ENCODE results near the gene EAF2. TPM values are rescaled to one million over a fixed set of nuclear protein-coding genes. Genes with fewer than 3 reads are reported as not detected.

Gene EAF2
- total RNA-seq, 1 experiment from 2014 or later, result 2.7 TPM

DNA sequence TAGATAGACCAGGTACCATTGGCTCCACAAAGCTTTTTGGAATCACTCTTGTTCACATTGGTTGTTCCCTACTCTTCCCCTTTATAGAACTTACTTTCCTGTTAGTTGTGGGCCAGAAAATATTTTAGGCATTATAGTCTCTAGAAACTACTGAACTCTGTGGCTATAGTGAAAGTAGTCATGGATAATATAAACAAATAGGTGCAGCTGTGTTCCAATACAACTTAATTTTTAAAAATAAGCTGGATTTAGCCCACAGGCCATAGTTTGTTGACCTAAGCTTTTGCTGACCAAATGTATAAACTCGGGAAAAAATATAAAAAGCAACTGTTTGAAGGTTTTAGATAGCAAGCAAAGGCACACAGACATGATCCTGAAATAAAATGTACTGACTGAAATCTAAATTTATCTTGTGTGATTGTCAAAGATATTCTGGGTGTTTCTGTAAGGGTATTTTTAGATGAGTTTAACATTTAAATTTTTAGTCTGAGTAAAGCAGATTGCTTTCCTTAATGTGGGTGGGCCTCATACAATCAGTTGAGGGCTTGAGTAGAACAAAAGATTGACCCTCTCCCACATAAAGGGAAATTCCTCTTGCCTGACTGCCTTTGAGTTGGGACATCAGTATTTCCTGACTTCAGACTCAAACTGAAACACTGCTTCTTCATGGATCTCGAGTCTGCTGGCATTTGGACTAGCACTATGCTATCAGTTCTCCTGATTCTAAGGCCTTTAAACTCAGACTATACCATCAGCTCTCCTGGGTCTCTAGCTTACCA is 13.4 kb upstream of the EAF2 start:
- Mint-ChIP-seq H3K9me3 (ENCODE audit: unreplicated experiment) (peaks cover 7% of the 10 kb centered on the region), H3K36me3 (ENCODE audit: insufficient read depth, unreplicated experiment) (peaks cover 79% of the 10 kb centered on the region), H3K27ac (ENCODE audit: low read depth, unreplicated experiment) (no peak overlapping the region), H3K27me3 (ENCODE audit: insufficient read depth, unreplicated experiment) (no peaks in the 10 kb centered on the region), H3K4me1 (ENCODE audit: insufficient read depth, unreplicated experiment) (peaks cover 6% of the 10 kb centered on the region), H3K4me3 (ENCODE audit: unreplicated experiment) (no peak overlapping the region)
- TF ChIP-seq, protein P1, sequence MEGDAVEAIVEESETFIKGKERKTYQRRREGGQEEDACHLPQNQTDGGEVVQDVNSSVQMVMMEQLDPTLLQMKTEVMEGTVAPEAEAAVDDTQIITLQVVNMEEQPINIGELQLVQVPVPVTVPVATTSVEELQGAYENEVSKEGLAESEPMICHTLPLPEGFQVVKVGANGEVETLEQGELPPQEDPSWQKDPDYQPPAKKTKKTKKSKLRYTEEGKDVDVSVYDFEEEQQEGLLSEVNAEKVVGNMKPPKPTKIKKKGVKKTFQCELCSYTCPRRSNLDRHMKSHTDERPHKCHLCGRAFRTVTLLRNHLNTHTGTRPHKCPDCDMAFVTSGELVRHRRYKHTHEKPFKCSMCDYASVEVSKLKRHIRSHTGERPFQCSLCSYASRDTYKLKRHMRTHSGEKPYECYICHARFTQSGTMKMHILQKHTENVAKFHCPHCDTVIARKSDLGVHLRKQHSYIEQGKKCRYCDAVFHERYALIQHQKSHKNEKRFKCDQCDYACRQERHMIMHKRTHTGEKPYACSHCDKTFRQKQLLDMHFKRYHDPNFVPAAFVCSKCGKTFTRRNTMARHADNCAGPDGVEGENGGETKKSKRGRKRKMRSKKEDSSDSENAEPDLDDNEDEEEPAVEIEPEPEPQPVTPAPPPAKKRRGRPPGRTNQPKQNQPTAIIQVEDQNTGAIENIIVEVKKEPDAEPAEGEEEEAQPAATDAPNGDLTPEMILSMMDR (IDR thresholded peaks at IDR 0.05; ENCODE audit: unreplicated experiment), result no peak
- POLR2A ChIA-PET, result interaction anchor here (0.5 to 1.4 kb wide), 3 partner anchors 13 to 1175 kb away, joined by 3 to 5 read pairs (median 3); partner anchors contain the start of genes EAF2 and IQCB1
- DNase-seq (ENCODE audit: unreplicated experiment), result no peak
- CTCF ChIA-PET, result interaction anchor here (0.6 to 0.9 kb wide), 4 partner anchors 12 to 549 kb away, joined by 3 read pairs; no protein-coding TSS in a partner anchor
- no TSS peak for BruUV-seq (replicated peaks)
- intact Hi-C loops (cut with micrococcal nuclease), result no loop called here

DNA sequence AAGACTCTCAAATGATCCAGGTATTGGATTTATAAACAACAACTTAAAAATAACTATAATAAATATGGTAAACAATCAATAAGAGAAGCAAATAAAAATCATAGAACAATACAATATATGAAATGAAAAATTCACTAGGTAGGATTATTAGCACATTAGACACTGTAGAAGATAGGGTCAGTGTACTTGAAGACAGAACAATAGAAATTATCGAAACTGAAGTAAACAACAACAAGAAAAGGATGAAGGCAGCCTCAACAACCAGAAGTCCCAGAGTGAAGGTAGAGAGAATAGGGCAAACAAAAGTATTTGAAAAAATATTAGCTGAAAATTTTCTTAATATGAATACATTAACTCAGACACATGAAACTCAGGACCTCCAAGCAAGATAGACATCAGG is 12.0 kb upstream of the EAF2 start:
- Mint-ChIP-seq H3K27ac (ENCODE audit: low read depth, unreplicated experiment) (no peak overlapping the region), H3K36me3 (ENCODE audit: insufficient read depth, unreplicated experiment) (peaks cover 80% of the 10 kb centered on the region), H3K4me3 (ENCODE audit: unreplicated experiment) (no peak overlapping the region), H3K27me3 (ENCODE audit: insufficient read depth, unreplicated experiment) (no peaks in the 10 kb centered on the region), H3K4me1 (ENCODE audit: insufficient read depth, unreplicated experiment) (peaks cover 6% of the 10 kb centered on the region), H3K9me3 (ENCODE audit: unreplicated experiment) (peaks cover 7% of the 10 kb centered on the region)
- intact Hi-C loops (cut with micrococcal nuclease), result no loop called here
- POLR2A ChIA-PET, result interaction anchor here (1.6 kb wide), 1 partner anchor 10 kb away, joined by 6 read pairs; no protein-coding TSS in a partner anchor
- no TSS peak for BruUV-seq (replicated peaks)
- TF ChIP-seq, protein P1 (IDR thresholded peaks at IDR 0.05; ENCODE audit: unreplicated experiment), result no peak
- no peak for DNase-seq (ENCODE audit: unreplicated experiment)
- CTCF ChIA-PET, result interaction anchor here (0.7 kb wide), 1 partner anchor 122 kb away, joined by 3 read pairs; no protein-coding TSS in a partner anchor

DNA sequence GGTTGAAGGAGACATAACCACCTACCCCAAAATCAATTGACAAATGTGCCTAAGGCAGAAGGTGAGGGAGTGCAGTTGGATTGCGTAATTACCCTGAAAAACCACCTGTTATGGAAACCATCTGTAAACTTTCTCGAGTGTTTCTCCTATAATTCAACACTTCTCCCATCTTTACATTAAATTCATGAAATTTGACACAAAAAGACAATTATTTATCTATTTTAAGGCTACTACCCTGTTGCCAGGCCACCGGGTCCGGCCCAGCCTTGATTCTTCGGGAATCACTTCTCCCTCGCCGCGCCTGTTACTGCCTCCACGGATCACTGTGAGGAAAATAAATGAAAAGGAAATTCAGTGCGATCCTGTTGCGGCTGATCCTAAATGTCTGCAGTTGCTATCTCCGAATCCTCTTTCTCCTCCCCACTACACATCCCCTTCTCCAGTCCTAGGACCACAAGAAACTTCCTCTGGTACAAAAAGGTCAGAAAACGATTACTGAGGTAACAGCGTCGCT is 795 bp upstream of the EAF2 start:
- TF ChIP-seq, protein P1 (IDR thresholded peaks at IDR 0.05; ENCODE audit: unreplicated experiment), result no peak
- no peaks in the 10 kb centered on the region for H3K27me3 Mint-ChIP-seq (ENCODE audit: insufficient read depth, unreplicated experiment)
- peak; percentile 45 for DNase-seq (ENCODE audit: unreplicated experiment)
- TSS peak; percentile 65 for BruUV-seq (replicated peaks)
- ChIA-PET CTCF (interaction anchor here (0.6 to 1.3 kb wide), 2 partner anchors 269 to 289 kb away, joined by 3 read pairs; partner anchors contain the start of gene POLQ), POLR2A (interaction anchor here (0.6 to 2.2 kb wide), 10 partner anchors 10 to 447 kb away, joined by 3 to 10 read pairs (median 4); partner anchors contain the start of gene GOLGB1)
- H3K27ac Mint-ChIP-seq (ENCODE audit: low read depth, unreplicated experiment), result peak overlapping the region; percentile 84
- H3K36me3 Mint-ChIP-seq (ENCODE audit: insufficient read depth, unreplicated experiment), result peaks cover 25% of the 10 kb centered on the region
- H3K9me3 Mint-ChIP-seq (ENCODE audit: unreplicated experiment), result no peaks in the 10 kb centered on the region
- intact Hi-C loops (cut with micrococcal nuclease), result loop anchor here (10.0 kb wide), 2 partner anchors 289 to 421 kb away; partner anchors contain the start of gene POLQ
- peaks cover 12% of the 10 kb centered on the region for H3K4me1 Mint-ChIP-seq (ENCODE audit: insufficient read depth, unreplicated experiment)
- H3K4me3 Mint-ChIP-seq (ENCODE audit: unreplicated experiment), result peak overlapping the region; percentile 89

DNA sequence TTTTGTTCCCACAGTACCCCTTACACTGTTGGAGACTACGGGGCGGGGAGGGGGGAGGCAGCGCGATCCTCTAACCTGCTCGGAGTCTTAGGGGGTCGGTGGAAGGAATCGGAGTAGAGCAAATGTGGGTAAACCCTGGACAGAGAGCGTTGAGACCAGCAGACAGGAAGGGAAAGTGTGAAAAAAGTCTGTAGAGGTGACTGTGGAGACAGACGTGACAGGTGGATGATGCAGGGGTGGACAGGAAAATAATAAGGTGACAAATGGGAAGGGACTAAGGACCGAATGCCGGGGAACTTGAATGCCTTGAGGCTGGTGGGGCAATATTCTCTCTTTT is 424 bp downstream of the EAF2 start:
- Mint-ChIP-seq H3K4me3 (ENCODE audit: unreplicated experiment) (peak overlapping the region; percentile 89), H3K27me3 (ENCODE audit: insufficient read depth, unreplicated experiment) (no peaks in the 10 kb centered on the region), H3K9me3 (ENCODE audit: unreplicated experiment) (no peaks in the 10 kb centered on the region), H3K27ac (ENCODE audit: low read depth, unreplicated experiment) (peak overlapping the region; percentile 84), H3K36me3 (ENCODE audit: insufficient read depth, unreplicated experiment) (peaks cover 33% of the 10 kb centered on the region), H3K4me1 (ENCODE audit: insufficient read depth, unreplicated experiment) (peaks cover 11% of the 10 kb centered on the region)
- POLR2A ChIA-PET, result interaction anchor here (0.8 to 2.2 kb wide), 12 partner anchors 9 to 547 kb away, joined by 3 to 10 read pairs (median 3); partner anchors contain the start of genes GOLGB1 and MIX23
- TF ChIP-seq, protein P1 (IDR thresholded peaks at IDR 0.05; ENCODE audit: unreplicated experiment), result no peak
- DNase-seq (ENCODE audit: unreplicated experiment), result no peak
- intact Hi-C loops (cut with micrococcal nuclease), result loop anchor here (10.0 kb wide), 2 partner anchors 291 to 419 kb away; partner anchors contain the start of gene POLQ
- CTCF ChIA-PET, result no interaction called here
- TSS peak; percentile 67 for BruUV-seq (replicated peaks)
